HPDE6-E6E7 (cell line): Measurements from ENCODE around the gene DMRTB1.

Experiments
- DNase-seq: peaks from one replicate; pipeline ENCODE4 v3.0.0; 2011; ENCODE audit warnings: missing footprints; ENCODE audit errors: extremely low spot score

The DMRTB1 gene

DNA sequence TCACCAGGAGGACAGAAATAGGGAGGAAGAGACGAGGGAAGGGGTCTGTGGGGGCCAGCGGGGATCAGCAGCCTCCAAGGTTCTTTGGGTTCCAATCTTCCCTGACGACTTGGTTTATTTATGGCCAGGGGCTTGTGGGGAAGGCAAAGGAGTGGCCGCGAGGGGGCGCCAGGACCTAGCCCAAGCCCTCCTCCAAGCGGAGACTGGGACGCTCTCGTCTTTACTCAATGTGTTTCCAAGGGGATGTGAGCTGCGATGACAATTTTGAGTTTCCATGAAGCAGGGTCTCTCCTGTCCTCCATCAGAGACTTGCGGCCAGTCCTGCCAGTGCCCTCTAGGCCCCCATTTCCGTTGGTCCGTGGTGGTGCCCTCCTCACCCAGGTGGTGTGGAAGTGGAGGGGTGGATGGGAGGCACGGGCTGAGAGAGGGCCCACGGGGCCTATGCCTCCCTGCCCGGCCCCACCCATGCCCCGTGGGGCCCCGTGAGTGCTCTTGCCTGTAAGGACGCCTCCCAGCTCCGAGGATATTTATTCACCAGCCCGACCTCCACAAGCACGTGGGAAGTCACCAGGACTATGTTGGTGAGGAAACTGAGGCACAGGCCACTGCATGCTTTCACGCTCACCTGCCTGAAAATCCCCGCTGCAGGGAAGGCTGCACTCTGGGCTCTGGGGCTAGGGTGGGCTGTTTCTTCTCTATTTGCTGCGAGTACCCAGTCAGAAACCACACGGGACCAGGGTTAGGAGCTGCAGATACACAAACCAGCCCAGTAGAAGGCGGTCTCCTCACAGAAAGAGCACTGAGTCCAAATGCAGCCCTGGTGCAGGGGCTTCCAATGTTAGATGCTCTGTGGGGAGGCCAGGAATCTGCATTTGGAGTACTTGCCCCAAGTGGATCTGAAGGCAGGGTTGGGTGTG, 26.5 kb downstream of the DMRTB1 start:
- DNase-seq, result peak; percentile 75

- DNase-seq, result no peak
Observed at GRCh38 chr1:53486395-53487026, 27.3 kb downstream of the DMRTB1 start.

DNA sequence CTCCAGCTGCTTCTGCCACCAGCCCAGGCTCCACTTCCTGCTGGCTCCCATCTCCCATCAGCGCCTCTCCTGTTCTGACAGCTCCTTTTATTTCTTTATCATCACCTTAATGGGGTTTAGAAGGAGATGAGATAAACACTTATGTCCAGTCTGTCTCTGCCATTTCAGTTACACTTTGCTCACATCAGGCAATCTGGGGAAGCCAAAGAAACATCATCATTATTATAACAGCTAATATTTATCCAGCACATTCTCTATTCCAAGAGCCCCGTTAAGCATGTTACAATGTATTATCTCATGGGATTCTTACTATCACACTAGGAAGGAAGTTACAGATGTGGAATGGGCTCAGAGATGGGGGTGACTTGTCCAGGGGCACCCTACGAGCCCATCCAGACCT, 31.2 kb downstream of the DMRTB1 start:
- DNase-seq, result no peak

DNA sequence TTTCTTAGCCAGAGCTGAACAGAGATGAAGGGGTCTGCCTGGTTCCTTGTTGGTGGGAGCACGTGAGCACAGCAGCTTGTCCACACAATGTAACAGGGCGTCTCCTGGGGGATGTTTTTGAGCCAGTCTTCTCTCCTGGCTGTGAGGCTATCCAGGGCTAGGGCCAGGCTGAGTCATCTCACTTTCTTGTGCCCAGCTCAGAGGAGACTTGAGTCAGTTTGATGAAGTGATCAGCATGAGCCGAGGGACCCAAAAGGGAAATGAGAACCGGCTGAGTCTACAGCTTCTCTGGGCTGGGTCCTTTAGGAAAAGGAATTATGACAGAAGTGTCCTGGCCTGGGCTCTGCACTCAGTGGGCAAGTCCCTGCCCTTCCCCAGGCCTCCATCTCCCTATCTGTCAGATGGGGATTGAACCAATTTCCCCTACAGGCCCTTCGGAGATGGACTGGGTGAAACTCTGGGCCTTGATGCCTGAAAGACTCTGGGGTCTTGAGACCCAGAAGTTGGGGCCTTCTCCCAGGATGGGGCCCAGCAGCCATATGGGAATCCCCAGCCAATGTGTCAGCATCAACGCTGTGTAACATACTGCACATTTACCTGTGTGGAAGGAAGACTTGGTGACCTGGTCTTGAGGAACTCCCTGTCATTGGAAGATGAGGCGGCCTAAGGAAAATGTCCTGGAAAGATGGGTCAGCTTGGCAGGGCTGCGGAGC, 36.6 kb downstream of the DMRTB1 start:
- DNase-seq, result no peak

- no peak for DNase-seq
Observed at GRCh38 chr1:53498555-53499131, 39.4 kb downstream of the DMRTB1 start.

DNA sequence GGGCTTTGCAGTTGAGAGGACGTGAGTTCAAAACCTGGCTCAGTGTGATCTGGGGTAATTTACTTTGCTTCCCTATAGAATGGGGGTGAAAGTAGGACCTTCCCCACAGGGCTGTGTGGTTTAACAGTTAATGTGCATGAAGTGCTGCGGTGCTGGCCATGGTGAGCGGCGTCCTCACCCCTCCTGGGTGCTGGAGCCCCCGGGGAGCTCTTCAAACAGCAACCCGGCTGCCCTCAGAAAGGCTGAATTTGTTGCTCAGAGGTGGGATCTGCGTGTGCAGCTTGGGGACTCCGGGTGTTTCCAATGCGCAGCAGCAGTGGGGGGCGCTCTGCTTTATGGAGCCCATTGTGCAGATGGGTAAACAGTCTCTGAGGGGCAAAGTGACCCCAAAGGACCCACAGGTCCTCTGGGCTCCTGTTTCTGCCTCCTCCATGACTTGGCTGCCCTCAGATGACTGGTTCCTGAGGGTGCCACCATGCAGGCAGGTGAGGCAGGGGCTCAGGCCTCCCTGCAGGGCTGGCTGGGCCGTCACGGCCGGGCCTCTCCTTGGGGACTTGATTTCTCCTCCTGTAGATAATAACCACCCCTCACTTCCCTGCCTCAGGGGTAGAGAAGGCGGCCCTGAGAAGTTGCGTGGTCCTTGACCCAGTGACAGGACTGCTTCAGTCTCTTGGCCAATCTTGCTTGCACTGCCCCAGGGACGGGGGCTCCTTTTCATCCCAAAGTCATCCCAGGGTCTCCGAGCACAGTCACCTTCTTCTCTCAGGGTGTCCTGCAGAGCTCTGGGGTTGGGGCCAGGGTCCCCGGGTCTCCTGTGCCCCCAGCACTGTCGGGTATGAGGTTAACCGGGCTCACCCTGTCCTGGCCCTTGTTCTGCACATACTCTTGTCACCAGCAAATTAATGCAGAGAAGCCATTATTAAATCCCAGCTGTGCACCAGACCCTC, 40.3 kb downstream of the DMRTB1 start:
- no peak for DNase-seq

DNA sequence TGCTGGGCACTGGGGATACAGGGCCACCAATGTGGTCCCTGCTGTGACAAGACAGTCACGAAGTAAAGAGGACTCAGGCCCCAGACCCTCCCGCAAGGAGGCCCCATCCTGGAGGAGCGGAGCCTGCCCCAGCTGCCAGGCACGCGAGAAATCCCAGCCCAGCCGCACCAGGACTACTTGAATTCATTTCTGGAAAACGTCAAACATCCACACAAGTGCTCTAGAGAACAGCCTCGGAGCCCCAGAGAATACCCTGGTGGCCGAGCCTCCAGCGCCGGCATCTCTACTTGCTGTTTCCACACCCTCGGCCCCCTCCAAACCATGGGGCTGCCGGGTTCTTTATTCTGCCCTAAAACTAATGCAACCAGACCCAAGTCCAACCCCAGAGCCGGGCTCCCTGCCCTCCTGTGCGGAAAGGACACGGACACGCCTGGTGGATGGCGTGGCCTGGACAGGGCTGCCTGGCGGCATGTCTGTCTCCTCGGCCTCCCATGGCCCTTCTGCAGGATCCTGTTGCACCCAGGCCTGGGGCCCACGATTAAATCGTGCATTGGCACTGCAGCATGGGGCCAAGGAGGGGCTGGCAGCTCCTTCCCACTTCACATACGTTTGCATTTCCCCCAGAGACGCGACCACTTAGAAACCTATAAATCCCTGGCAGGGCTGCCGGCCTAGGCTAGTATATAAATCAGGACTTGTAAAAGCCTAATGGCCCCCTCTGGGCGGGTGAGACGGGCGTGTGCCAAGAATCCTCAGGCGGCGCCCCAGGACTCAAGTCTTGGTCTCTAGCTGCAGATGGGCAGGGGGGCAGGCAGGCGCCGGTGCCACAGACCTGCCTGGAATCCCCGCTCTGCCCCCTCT, 41.2 kb downstream of the DMRTB1 start:
- no peak for DNase-seq

GRCh38 chr1:53501065-53502005, 42.1 kb downstream of the DMRTB1 start:
- DNase-seq, result no peak

GRCh38 chr1:53502641-53503432, 43.6 kb downstream of the DMRTB1 start:
- DNase-seq, result no peak

- DNase-seq, result no peak
Observed at GRCh38 chr1:53503433-53504217, 44.4 kb downstream of the DMRTB1 start.

DNA sequence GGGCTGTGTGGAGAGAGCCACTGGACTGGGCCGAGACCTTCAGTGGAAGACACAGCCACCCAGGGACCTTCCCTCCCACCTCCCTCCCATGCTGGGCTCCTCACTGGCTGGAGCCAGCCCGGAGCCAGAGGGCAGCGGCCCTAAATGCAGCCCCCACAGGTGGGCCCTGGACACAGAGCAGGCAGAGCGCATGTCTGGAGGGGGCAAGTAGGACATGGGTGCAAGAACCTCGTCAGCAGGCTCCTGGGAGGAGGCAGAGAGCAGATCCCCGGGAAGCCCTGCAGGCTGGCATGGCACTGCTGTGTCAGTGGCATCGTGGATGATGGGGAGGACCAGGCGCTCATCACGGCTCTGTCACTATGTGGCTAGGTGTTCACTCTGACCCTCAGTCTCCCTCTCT, 45.7 kb downstream of the DMRTB1 start:
- no peak for DNase-seq

- DNase-seq, result no peak
Observed at GRCh38 chr1:53505401-53505800, 46.2 kb downstream of the DMRTB1 start.

GRCh38 chr1:53505891-53506290, 46.7 kb downstream of the DMRTB1 start:
- DNase-seq, result no peak

DNA sequence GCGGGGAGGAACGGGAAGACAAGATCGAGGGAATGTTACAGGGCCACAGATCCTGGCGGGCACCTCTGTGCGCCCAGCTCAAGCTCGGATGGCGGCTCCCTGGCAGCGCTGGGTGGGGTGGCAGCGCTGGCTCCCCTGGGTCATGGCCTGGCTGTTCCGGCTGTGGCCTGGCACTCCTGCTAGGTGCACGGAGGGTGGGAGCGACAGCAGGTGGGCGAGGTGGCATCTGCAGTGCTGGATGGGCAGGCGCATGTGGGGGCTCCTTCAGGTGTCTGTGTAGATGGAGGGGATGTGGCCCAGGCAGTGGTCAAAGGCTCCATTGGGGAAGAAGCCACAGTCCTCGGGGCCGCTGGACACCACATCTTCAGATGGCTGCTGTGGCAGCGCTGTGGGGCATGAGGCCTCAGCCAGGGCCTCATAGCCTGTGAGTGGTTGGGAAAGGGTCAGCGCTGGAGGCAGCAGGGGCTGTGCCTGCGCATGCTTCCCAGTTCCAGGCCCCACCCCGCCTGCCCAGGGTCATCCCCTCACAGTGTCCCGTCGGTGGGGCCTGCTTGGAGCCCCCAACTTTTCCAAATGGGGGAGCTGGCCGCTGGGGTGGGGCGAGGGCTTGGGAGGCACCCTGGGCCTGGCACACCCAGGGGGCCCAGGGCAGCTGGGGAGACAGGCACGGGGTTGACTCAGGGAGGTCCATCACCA, 47.3 kb downstream of the DMRTB1 start:
- DNase-seq, result no peak

DNA sequence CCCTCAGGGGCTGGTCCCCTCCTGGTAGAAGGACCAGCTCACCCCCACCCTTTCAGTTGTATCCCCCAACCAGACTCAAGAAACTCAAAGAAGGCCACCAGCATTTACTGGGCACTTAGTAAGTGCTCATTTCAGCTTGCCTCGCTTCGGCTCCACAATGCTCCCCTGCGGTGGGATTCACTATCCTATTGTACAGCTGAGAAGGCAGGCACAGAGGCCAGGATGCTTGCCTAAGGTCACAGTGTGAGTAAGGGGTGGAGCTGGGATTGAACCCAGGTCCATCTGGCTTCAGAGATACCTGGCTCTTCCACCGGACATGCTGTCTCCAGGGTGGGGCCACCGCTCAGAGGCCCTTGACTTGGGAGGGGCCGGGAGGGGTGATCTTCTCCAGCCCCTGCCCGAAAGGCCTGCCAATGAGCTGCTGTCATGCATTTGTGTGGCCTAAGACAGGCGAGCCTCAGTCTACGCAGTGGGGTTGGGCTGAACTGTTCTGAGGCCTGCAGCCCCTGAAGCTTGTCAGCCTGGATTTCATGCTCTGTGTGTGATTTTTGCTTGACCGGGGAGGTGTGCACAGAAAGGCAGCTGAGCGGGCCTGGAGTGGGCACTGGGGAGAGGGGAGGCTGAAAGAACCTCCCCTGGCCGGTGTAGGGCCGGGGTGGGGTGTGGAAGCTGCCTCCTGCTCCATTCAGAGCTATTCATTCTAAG, 48.1 kb downstream of the DMRTB1 start:
- no peak for DNase-seq
